ENCODE data around the gene UTS2B.

Gene UTS2B

GRCh38 chr3:191329654-191330529 is at the start of gene UTS2B:
Gene UTS2B (minus strand): TSS chr3:191330526. CDS start chr3:191282189, 48,337 bp downstream.
- DNase-seq, result peak; percentile 63

GRCh38 chr3:191380001-191380400 is 49.7 kb upstream of the UTS2B start:
- DNase-seq, result no peak

GRCh38 chr3:191379446-191379845 is 49.1 kb upstream of the UTS2B start:
- no peak for DNase-seq

- no peak for DNase-seq
Observed at GRCh38 chr3:191378142-191378812, 48.0 kb upstream of the UTS2B start.

- DNase-seq, result peak; percentile 83
Observed at GRCh38 chr3:191376516-191377141, 46.3 kb upstream of the UTS2B start.

- DNase-seq, result no peak
Observed at GRCh38 chr3:191373327-191373726, 43.0 kb upstream of the UTS2B start.

GRCh38 chr3:191372122-191372521 is 41.8 kb upstream of the UTS2B start:
- DNase-seq, result no peak

- no peak for DNase-seq
Observed at GRCh38 chr3:191369616-191370010, 39.3 kb upstream of the UTS2B start.

GRCh38 chr3:191368755-191369615 is 38.7 kb upstream of the UTS2B start:
- DNase-seq, result no peak

- DNase-seq, result peak; percentile 50
Observed at GRCh38 chr3:191366675-191367074, 36.3 kb upstream of the UTS2B start.

- DNase-seq, result no peak
Observed at GRCh38 chr3:191363221-191363620, 32.9 kb upstream of the UTS2B start.

- DNase-seq, result no peak
Observed at GRCh38 chr3:191362524-191363090, 32.3 kb upstream of the UTS2B start.

- DNase-seq, result no peak
Observed at GRCh38 chr3:191362037-191362436, 31.7 kb upstream of the UTS2B start.

GRCh38 chr3:191361456-191361855 is 31.1 kb upstream of the UTS2B start:
- no peak for DNase-seq

GRCh38 chr3:191360620-191361019 is 30.3 kb upstream of the UTS2B start:
- no peak for DNase-seq

- no peak for DNase-seq
Observed at GRCh38 chr3:191358929-191359328, 28.6 kb upstream of the UTS2B start.

GRCh38 chr3:191357909-191358308 is 27.6 kb upstream of the UTS2B start:
- DNase-seq, result no peak

GRCh38 chr3:191356631-191357439 is 26.5 kb upstream of the UTS2B start:
- peak; percentile 71 for DNase-seq

- no peak for DNase-seq
Observed at GRCh38 chr3:191355406-191355805, 25.1 kb upstream of the UTS2B start.

- no peak for DNase-seq
Observed at GRCh38 chr3:191353022-191353777, 22.9 kb upstream of the UTS2B start.

- no peak for DNase-seq
Observed at GRCh38 chr3:191352014-191352413, 21.7 kb upstream of the UTS2B start.
